Right lung (tissue), 5 donors: ENCODE results near the gene SCARB2. TPM values are rescaled to one million over a fixed set of nuclear protein-coding genes. Genes with fewer than 3 reads are reported as not detected.

Experiments used
- DNase-seq, 2 donors: peaks; one replicate each; pipeline ENCODE4 v3.0.0-alpha.2; 2013
- polyA plus RNA-seq, 5 donors: library from polyadenylated mRNA; unstranded; fragments of 120-200 nt; gene quantifications; one replicate each; pipeline versions ENCODE4 v1.2.1 to v1.2.3, GENCODE V29; 2013; ENCODE audit warnings: inconsistent platforms in 1 of 5, low replicate concordance in 1 of 5; ENCODE audit not compliant: insufficient read length in 5 of 5, insufficient read depth in 1 of 5

The SCARB2 gene
- polyA plus RNA-seq, 5 donors = 193 to 266 (median 240) TPM

- no peak for DNase-seq
Observed at GRCh38 chr4:76233529-76233928, 19.9 kb upstream of the SCARB2 start.

- DNase-seq = no peak
Observed at GRCh38 chr4:76233083-76233482, 19.5 kb upstream of the SCARB2 start.

GRCh38 chr4:76232681-76233080 lies 19.1 kb upstream of the SCARB2 start:
- no peak for DNase-seq

GRCh38 chr4:76226418-76226817 lies 12.8 kb upstream of the SCARB2 start:
- DNase-seq = no peak

GRCh38 chr4:76224171-76224570 lies 10.5 kb upstream of the SCARB2 start:
- DNase-seq = no peak

GRCh38 chr4:76219299-76220055 lies 5.9 kb upstream of the SCARB2 start:
- DNase-seq = peak; percentile 81 to 84

GRCh38 chr4:76216975-76217814 lies 3.6 kb upstream of the SCARB2 start:
- no peak for DNase-seq

- DNase-seq = no peak
Observed at GRCh38 chr4:76216524-76216923, 2.9 kb upstream of the SCARB2 start.

- no peak for DNase-seq
Observed at GRCh38 chr4:76215077-76215476, 1.5 kb upstream of the SCARB2 start.

- no peak for DNase-seq
Observed at GRCh38 chr4:76214177-76214675, 602 bp upstream of the SCARB2 start.

GRCh38 chr4:76212851-76213414 lies 691 bp downstream of the SCARB2 start:
- DNase-seq = no peak

GRCh38 chr4:76211769-76212708 lies 1.6 kb downstream of the SCARB2 start:
- DNase-seq = no peak

- DNase-seq = no peak
Observed at GRCh38 chr4:76210452-76210851, 3.2 kb downstream of the SCARB2 start.

- no peak for DNase-seq
Observed at GRCh38 chr4:76209881-76210280, 3.7 kb downstream of the SCARB2 start.

GRCh38 chr4:76208005-76208765 lies 5.4 kb downstream of the SCARB2 start:
- peak; percentile 85 to 88 for DNase-seq

- no peak for DNase-seq
Observed at GRCh38 chr4:76207549-76207948, 6.1 kb downstream of the SCARB2 start.

- no peak for DNase-seq
Observed at GRCh38 chr4:76206222-76206942, 7.2 kb downstream of the SCARB2 start.

GRCh38 chr4:76205476-76205875 lies 8.1 kb downstream of the SCARB2 start:
- DNase-seq = no peak

- no peak for DNase-seq
Observed at GRCh38 chr4:76204936-76205335, 8.7 kb downstream of the SCARB2 start.

- DNase-seq = no peak
Observed at GRCh38 chr4:76203541-76203940, 10.1 kb downstream of the SCARB2 start.
